LNCaP clone FGC (cell line): ENCODE measurements around the gene VEGFD.
"Not testable (repeated sequence)": the region's sequence is repeated elsewhere in the genome, so short reads cannot be mapped to it uniquely, and the experiment has no call there.

ENCODE experiments used
- DNase-seq: peaks from one replicate; pipeline ENCODE4 v3.0.0-alpha.2; 2011; ENCODE audit warnings: low read depth
- H3K4me3 ChIP-seq: 2 replicates; pipeline ENCODE4 v1.5.1; 2011; ENCODE audit warnings: mild to moderate bottlenecking, low read depth, low read length, control low read depth
- TF ChIP-seq, protein P1 (sequence below): IDR thresholded peaks from 2 replicates; pipeline ENCODE4 v1.5.1; 2012; ENCODE audit warnings: mild to moderate bottlenecking; ENCODE audit not compliant: control insufficient read depth, insufficient read depth; ENCODE audit errors: extremely low read depth

The VEGFD gene

GRCh38 chrX:15319075-15319474 lies 65.1 kb downstream of the VEGFD start:
- H3K4me3 ChIP-seq: no peak overlapping the region
- TF ChIP-seq, protein P1, sequence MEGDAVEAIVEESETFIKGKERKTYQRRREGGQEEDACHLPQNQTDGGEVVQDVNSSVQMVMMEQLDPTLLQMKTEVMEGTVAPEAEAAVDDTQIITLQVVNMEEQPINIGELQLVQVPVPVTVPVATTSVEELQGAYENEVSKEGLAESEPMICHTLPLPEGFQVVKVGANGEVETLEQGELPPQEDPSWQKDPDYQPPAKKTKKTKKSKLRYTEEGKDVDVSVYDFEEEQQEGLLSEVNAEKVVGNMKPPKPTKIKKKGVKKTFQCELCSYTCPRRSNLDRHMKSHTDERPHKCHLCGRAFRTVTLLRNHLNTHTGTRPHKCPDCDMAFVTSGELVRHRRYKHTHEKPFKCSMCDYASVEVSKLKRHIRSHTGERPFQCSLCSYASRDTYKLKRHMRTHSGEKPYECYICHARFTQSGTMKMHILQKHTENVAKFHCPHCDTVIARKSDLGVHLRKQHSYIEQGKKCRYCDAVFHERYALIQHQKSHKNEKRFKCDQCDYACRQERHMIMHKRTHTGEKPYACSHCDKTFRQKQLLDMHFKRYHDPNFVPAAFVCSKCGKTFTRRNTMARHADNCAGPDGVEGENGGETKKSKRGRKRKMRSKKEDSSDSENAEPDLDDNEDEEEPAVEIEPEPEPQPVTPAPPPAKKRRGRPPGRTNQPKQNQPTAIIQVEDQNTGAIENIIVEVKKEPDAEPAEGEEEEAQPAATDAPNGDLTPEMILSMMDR: no peak
- DNase-seq: no peak

GRCh38 chrX:15315509-15315908 lies 68.7 kb downstream of the VEGFD start, which contains the start of gene ASB11:
Gene ASB11 (minus strand): TSS chrX:15315640. CDS start chrX:15315605, 35 bp downstream.
- TF ChIP-seq, protein P1: no peak
- DNase-seq: no peak
- no peak within 1 kb of the TSS for H3K4me3 ChIP-seq

GRCh38 chrX:15314472-15314871 lies 69.7 kb downstream of the VEGFD start:
- TF ChIP-seq, protein P1: no peak

GRCh38 chrX:15311119-15311518 lies 73.1 kb downstream of the VEGFD start:
- TF ChIP-seq, protein P1: no peak
- no peak overlapping the region for H3K4me3 ChIP-seq
- no peak for DNase-seq

More at GRCh38 chrX:15314472-15314871, 69.7 kb downstream of the VEGFD start:
- H3K4me3 ChIP-seq: no peak overlapping the region
- no peak for DNase-seq

GRCh38 chrX:15310117-15310516 lies 74.1 kb downstream of the VEGFD start:
- TF ChIP-seq, protein P1: no peak
- DNase-seq: peak; percentile 80
- H3K4me3 ChIP-seq: no peak overlapping the region

DNA sequence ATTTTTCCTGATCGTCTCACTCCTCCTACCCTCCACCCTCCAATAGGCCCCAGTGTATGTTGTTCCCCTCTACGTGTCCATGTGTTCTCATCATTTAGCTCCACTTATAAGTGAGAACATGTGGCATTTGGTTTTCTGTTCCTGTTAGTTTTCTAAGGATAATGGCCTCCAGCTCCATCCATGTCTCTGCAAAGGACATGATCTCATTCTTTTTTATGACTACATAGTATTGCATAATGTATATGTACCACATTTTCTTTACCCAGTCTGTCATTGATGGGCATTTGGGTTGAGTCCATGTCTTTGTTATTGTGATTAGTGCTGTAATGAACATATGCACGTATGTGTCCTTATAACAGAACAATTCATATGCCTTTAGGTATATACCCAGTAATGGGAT lies 78.3 kb downstream of the VEGFD start:
- not testable (repeated sequence) for H3K4me3 ChIP-seq, DNase-seq

GRCh38 chrX:15301924-15302323 lies 82.3 kb downstream of the VEGFD start:
- DNase-seq: no peak
- no peak overlapping the region for H3K4me3 ChIP-seq
- TF ChIP-seq, protein P1: no peak
